Fibroblast of villous mesenchyme (primary cell): ENCODE results near the gene TIMM17A. TPM values are rescaled to one million over a fixed set of nuclear protein-coding genes. Genes with fewer than 3 reads are reported as not detected.

Source experiments
- DNase-seq: peaks from one replicate; pipeline ENCODE4 v3.0.0-alpha.2; 2010; ENCODE audit warnings: low read depth
- H3K4me3 ChIP-seq: 2 replicates; pipeline ENCODE4 v1.5.1; 2011; ENCODE audit warnings: low read depth, mild to moderate bottlenecking, low read length
- CTCF ChIP-seq: IDR thresholded peaks from 2 replicates; pipeline ENCODE4 v1.5.1; 2012; ENCODE audit warnings: low read depth, mild to moderate bottlenecking, low read length; ENCODE audit not compliant: insufficient read depth
- total RNA-seq: library from RNA; depleted of rRNA; stranded (reverse); fragments of >200 nt; gene quantifications from 2 replicates; pipeline ENCODE4 v1.2.3, GENCODE V29; 2012

The TIMM17A gene
- total RNA-seq, 1 donor, result 94.1 TPM

- DNase-seq, result no peak
- H3K4me3 ChIP-seq, result peak overlapping the region; percentile 75
- no peak for TF ChIP-seq CTCF
Measured at GRCh38 chr1:201982082-201982622, 26.8 kb downstream of the TIMM17A start.

- TF ChIP-seq CTCF, result peak; percentile 24
- peak; percentile 81 for DNase-seq
- H3K4me3 ChIP-seq, result peak within 1 kb of the TSS; percentile 75
Measured at GRCh38 chr1:201982623-201983379, 27.5 kb downstream of the TIMM17A start, which contains the start of gene RNPEP. RNPEP (plus strand) TSS chr1:201982648; CDS start chr1:201982667, 19 bp downstream.

- no peak for TF ChIP-seq CTCF
- peak overlapping the region; percentile 75 for H3K4me3 ChIP-seq
- DNase-seq, result no peak
Measured at GRCh38 chr1:201983380-201983805, 28.1 kb downstream of the TIMM17A start.

- TF ChIP-seq CTCF, result no peak
- H3K4me3 ChIP-seq, result no peak overlapping the region
- no peak for DNase-seq
Measured at GRCh38 chr1:201984446-201984845, 29.1 kb downstream of the TIMM17A start.

GRCh38 chr1:201985355-201985754, 30.1 kb downstream of the TIMM17A start:
- no peak for TF ChIP-seq CTCF
- no peak overlapping the region for H3K4me3 ChIP-seq
- DNase-seq, result no peak

- TF ChIP-seq CTCF, result no peak
- DNase-seq, result no peak
- H3K4me3 ChIP-seq, result no peak overlapping the region
Measured at GRCh38 chr1:201988601-201989000, 33.3 kb downstream of the TIMM17A start.
